Amygdala (tissue), 56 donors: Measurements from ENCODE around the gene CELF1.
"Not testable (repeated sequence)": the region's sequence is repeated elsewhere in the genome, so short reads cannot be mapped to it uniquely, and the experiment has no call there.

Experiments used
- DNase-seq, 56 donors: peaks; one replicate each; lab custom pipeline; 2025; lab: John Stamatoyannopoulos, UW

Gene CELF1

GRCh38 chr11:47545298-47545697 is 7.6 kb downstream of the CELF1 start:
- no peak for DNase-seq

DNA sequence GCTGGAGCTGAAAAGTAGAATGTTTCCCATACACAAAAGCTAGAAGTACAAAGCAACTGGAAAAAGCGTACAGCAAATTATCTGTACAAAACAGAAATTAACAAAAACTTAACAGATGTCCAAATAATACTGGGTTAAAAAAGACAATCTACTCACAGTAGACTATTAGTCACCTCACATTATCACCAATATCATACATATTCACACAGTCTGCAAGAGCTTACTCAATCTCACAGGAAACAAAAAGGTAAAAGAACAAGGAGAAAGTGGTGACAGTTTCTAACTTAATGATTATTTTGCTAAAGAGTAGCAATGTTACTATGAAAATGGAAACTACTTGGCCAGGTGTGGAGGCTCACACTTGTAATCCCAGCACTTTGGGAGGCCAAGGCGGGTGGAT is 11.9 kb downstream of the CELF1 start:
- DNase-seq = no peak

GRCh38 chr11:47539681-47540039 is 13.3 kb downstream of the CELF1 start:
- DNase-seq = no peak

DNA sequence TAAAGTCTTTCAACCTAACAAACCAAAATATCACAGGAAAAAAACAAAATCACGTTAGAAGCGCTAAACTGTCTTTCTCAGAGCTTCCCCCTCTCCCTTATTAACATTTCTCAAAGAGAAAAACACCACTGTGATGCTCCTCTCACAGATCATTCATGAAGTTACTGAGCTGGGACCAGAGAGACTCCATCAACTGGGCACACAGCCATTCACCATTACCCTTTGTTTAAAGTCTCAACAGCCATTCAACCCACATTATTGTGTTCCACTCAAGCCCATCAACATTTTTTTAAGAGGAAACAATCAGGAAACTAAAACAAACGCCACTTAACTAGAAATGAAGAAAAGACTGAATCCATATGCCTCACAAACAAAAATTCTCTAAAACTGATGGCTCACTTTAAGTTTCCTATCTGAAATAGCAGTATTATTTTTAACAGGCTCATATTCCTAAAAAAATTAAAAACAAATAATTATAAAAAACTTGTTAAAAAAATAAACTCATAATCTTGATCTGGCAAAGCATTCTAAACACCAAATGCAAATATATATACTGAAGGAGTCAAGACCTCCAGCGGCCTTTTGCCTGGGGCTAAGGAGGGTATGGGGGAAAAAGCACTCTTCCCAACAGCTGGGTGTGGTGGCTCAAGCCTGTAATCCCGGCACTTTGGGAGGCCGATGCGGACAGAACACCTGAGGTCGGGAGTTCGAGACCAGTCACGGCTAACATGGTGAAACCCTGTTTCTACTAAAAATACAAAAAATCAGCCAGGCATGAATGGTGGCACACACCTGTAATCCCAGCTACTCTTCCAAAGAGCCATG is 14.0 kb downstream of the CELF1 start:
- DNase-seq = peak in 4 of 56 donors; percentile 11 to 38 (median 18)

DNA sequence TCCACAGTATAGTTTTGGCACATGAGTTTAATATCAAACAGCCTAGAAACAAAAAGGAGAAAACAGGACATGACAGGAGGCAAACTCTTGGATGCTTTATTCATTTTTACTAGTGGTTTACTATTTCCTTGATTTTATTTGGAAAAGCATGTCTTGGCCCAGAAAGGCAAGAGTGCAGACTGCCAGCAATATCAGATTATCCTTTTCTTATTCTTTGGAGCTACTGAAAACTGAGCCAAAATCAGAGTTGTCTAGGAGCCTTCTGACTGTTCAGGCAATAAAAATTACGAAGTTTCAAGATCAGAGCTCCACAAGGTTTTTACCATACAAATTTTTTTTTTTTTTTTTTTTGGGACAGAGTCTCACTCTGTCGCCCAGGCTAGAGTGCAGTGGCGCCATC is 16.0 kb downstream of the CELF1 start:
- DNase-seq = no peak

GRCh38 chr11:47534704-47535251 is 18.2 kb downstream of the CELF1 start:
- DNase-seq = no peak

DNA sequence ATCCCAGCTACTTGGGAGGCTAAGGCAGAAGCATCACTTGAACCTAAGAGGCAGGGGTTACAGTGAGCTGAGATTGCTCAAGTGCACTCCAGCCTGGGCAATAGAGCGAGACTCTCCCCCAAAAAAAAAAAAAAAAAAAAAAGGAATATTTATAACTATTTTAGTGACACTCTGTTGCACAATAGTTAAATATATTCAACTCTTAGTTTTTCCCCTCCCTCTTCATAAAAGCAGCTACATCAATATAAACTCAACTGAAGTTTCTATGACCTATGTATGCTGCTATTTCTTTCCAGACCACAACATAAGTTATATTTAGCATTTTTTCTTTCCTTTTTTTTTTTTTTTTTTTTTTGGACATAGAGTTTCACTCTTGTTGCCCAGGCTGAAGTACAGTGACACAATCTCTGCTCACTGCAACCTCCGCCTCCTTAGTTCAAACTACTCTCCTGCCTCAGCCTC is 19.2 kb downstream of the CELF1 start:
- DNase-seq = no peak

- DNase-seq = peak in 2 of 56 donors; percentile 29 to 30
Observed at GRCh38 chr11:47532597-47533213, 20.2 kb downstream of the CELF1 start.

GRCh38 chr11:47531666-47532065 is 21.3 kb downstream of the CELF1 start:
- DNase-seq = no peak

GRCh38 chr11:47530721-47531120 is 22.2 kb downstream of the CELF1 start:
- not testable (repeated sequence) for DNase-seq

DNA sequence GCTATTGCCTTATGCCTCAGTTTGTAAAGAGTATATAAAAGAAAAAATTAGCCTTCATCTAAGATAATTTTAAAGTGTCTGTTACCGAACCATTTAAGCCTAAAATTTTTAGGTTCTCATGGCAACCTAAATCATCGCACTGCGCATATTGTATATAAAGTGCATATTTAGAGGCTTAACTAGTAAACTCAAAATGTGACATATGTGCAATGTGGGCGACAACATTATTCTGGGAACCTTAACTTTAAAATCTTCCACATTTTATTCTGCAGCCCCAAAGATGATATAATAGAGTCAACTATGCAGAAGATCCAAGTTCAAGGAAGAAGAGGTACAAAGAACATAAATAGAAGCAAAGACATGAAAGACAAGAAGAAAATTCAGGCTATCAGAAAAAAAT is 23.0 kb downstream of the CELF1 start:
- no peak for DNase-seq

- no peak for DNase-seq
Observed at GRCh38 chr11:47527186-47527585, 25.7 kb downstream of the CELF1 start.

DNA sequence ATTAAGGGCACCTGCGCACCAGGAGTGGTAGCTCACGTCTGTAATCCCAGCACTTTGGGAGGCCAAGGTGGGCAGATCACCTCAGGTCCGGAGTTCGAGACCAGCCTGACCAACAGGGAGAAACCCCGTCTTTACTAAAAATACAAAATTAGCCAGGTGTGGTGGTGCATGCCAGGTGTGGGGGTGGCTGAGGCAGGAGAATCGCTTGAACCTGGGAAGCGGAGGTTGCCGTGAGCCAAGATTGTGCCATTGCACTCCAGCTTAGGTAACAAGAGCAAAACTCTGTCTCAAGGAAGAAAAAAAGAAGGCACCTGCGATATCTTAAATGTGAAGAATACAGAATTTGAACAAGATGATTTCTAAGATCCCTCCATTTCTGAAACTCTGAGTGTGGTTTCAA is 26.9 kb downstream of the CELF1 start:
- DNase-seq = not testable (repeated sequence)

GRCh38 chr11:47524291-47524874 is 28.5 kb downstream of the CELF1 start:
- peak in 24 of 56 donors; percentile 8 to 67 (median 33) for DNase-seq

GRCh38 chr11:47523490-47524225 is 29.3 kb downstream of the CELF1 start:
- peak in 13 of 56 donors; percentile 9 to 52 (median 27) for DNase-seq

- DNase-seq = no peak
Observed at GRCh38 chr11:47518212-47518964, 34.5 kb downstream of the CELF1 start.

DNA sequence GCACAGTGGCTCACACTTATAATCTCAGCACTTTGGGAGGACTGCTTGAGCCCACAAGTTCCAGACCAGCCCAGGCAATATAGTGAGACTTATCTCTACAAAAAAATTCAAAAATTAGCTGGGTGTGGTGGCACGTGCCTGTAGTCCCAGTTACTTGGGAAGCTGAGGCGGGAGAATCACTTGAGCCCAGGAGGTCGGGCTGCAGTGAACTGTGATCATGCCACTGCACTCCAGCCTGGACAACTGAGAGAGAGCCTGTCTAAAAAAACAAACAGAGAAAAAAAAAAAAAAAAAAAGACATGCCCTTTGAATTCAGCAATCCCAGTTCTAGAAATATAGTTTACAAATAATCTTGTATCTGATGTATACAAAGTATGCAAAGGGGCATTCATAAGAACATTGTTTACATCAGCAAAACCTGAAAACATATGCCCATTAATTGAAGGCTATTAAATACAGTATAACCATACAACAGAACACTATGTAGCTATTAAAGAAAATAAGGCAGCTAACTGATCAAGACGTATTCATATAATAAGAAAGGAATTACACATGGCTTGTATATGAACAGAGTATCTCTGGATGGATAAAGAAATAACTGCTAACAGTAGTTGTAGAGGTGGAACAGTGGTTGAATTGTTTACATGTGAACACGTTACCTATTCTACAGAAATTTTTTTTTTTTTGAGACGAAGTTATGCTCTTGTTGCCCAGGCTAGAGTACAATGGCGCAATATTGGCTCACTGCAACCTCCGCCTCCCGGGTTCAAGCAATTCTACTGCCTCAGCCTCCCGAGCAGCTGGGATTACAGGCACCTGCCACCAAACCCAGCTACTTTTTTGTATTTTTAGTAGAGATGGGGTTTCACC is 35.7 kb downstream of the CELF1 start:
- no peak for DNase-seq

DNA sequence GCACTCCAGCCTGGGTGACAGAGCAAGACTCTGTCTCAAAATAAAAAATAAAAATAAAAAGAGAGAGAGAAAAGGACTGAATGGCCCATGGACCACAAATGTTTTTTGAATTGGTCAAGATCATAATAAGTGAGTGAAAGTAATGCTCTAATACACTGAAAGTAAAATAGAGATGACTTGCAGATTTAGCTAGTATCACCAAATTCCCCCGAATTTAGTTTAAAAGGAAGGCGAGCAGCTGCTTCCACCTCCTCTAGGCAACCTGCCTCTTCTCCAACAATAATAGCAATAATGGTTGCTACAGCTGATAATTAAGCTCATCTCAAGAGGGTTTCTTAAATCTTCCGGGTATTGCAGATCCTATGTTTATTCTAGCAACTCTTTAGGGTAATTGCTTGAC is 36.8 kb downstream of the CELF1 start:
- no peak for DNase-seq
